ENCODE data around the gene DNAJC1. TPM values are rescaled to one million over a fixed set of nuclear protein-coding genes. Genes with fewer than 3 reads are reported as not detected.

The DNAJC1 gene
- polyA plus RNA-seq, 4 donors = 20.6 to 30.0 (median 26.4) TPM

- H3K27ac ChIP-seq (ENCODE audit: low read depth in 1 of 3, low read length in 2 of 3) = no peak overlapping the region
- no peak overlapping the region for H3K4me3 ChIP-seq (ENCODE audit: low read depth in 1 of 3, low read length in 3 of 3)
- FAIRE-seq (no peak), DNase-seq (no peak)
- H3K9me3 ChIP-seq (ENCODE audit: control insufficient read depth in 2 of 2, insufficient read depth in 1 of 2, low read depth in 1 of 2, low read length in 1 of 2) = no peaks in the 10 kb centered on the region
- H3K36me3 ChIP-seq (ENCODE audit: control insufficient read depth in 3 of 3, insufficient read depth in 2 of 3, low read depth in 1 of 3, low read length in 3 of 3) = no peaks in the 10 kb centered on the region
- H3K27me3 ChIP-seq (ENCODE audit: control insufficient read depth in 3 of 3, insufficient read depth in 3 of 3, low read length in 3 of 3) = no peaks in the 10 kb centered on the region
- no peaks in the 10 kb centered on the region for H3K4me1 ChIP-seq (ENCODE audit: control insufficient read depth in 3 of 3, insufficient read depth in 2 of 3, low read depth in 1 of 3, low read length in 2 of 3)
Measured at GRCh38 chr10:21961847-21962246, 41.7 kb downstream of the DNAJC1 start.

GRCh38 chr10:21959998-21960397, 43.5 kb downstream of the DNAJC1 start:
- no peak overlapping the region for H3K4me3 ChIP-seq (ENCODE audit: low read depth in 1 of 3, low read length in 3 of 3)
- no peak overlapping the region for H3K27ac ChIP-seq (ENCODE audit: low read depth in 1 of 3, low read length in 2 of 3)
- WGBS, 3 donors = 91 to 94% (median 92%) methylated on average over 2 of the region's 2 CpGs
- no peak for FAIRE-seq
- no peaks in the 10 kb centered on the region for H3K27me3 ChIP-seq (ENCODE audit: control insufficient read depth in 3 of 3, insufficient read depth in 3 of 3, low read length in 3 of 3)
- no peaks in the 10 kb centered on the region for H3K36me3 ChIP-seq (ENCODE audit: control insufficient read depth in 3 of 3, insufficient read depth in 2 of 3, low read depth in 1 of 3, low read length in 3 of 3)
- H3K9me3 ChIP-seq (ENCODE audit: control insufficient read depth in 2 of 2, insufficient read depth in 1 of 2, low read depth in 1 of 2, low read length in 1 of 2) = no peaks in the 10 kb centered on the region
- no peak for DNase-seq
- H3K4me1 ChIP-seq (ENCODE audit: control insufficient read depth in 3 of 3, insufficient read depth in 2 of 3, low read depth in 1 of 3, low read length in 2 of 3) = no peaks in the 10 kb centered on the region

GRCh38 chr10:21954690-21955089, 48.8 kb downstream of the DNAJC1 start:
- WGBS, 3 donors = 48 to 61% (median 57%) methylated on average over 1 of the region's 1 CpG
- FAIRE-seq = no peak

GRCh38 chr10:21954132-21954531, 49.4 kb downstream of the DNAJC1 start:
- DNase-seq (no peak), FAIRE-seq (no peak)
- no peak overlapping the region for H3K27ac ChIP-seq (ENCODE audit: low read depth in 1 of 3, low read length in 2 of 3)
- WGBS, 3 donors = 58 to 80% (median 64%) methylated on average over 5 of the region's 5 CpGs
- H3K4me1 ChIP-seq (ENCODE audit: control insufficient read depth in 3 of 3, insufficient read depth in 2 of 3, low read depth in 1 of 3, low read length in 2 of 3) = no peaks in the 10 kb centered on the region
- no peaks in the 10 kb centered on the region for H3K9me3 ChIP-seq (ENCODE audit: control insufficient read depth in 2 of 2, insufficient read depth in 1 of 2, low read depth in 1 of 2, low read length in 1 of 2)
- no peak overlapping the region for H3K4me3 ChIP-seq (ENCODE audit: low read depth in 1 of 3, low read length in 3 of 3)
- H3K36me3 ChIP-seq (ENCODE audit: control insufficient read depth in 3 of 3, insufficient read depth in 2 of 3, low read depth in 1 of 3, low read length in 3 of 3) = no peaks in the 10 kb centered on the region
- H3K27me3 ChIP-seq (ENCODE audit: control insufficient read depth in 3 of 3, insufficient read depth in 3 of 3, low read length in 3 of 3) = no peaks in the 10 kb centered on the region

More at GRCh38 chr10:21954690-21955089, 48.8 kb downstream of the DNAJC1 start:
- no peak for DNase-seq
- Histone ChIP-seq H3K9me3 (ENCODE audit: control insufficient read depth in 2 of 2, insufficient read depth in 1 of 2, low read depth in 1 of 2, low read length in 1 of 2) (no peaks in the 10 kb centered on the region), H3K27ac (ENCODE audit: low read depth in 1 of 3, low read length in 2 of 3) (no peak overlapping the region), H3K4me3 (ENCODE audit: low read depth in 1 of 3, low read length in 3 of 3) (no peak overlapping the region), H3K36me3 (ENCODE audit: control insufficient read depth in 3 of 3, insufficient read depth in 2 of 3, low read depth in 1 of 3, low read length in 3 of 3) (no peaks in the 10 kb centered on the region), H3K4me1 (ENCODE audit: control insufficient read depth in 3 of 3, insufficient read depth in 2 of 3, low read depth in 1 of 3, low read length in 2 of 3) (no peaks in the 10 kb centered on the region), H3K27me3 (ENCODE audit: control insufficient read depth in 3 of 3, insufficient read depth in 3 of 3, low read length in 3 of 3) (no peaks in the 10 kb centered on the region)

GRCh38 chr10:21953585-21954057, 49.9 kb downstream of the DNAJC1 start:
- Histone ChIP-seq H3K4me1 (ENCODE audit: control insufficient read depth in 3 of 3, insufficient read depth in 2 of 3, low read depth in 1 of 3, low read length in 2 of 3) (no peaks in the 10 kb centered on the region), H3K27ac (ENCODE audit: low read depth in 1 of 3, low read length in 2 of 3) (no peak overlapping the region), H3K4me3 (ENCODE audit: low read depth in 1 of 3, low read length in 3 of 3) (no peak overlapping the region), H3K36me3 (ENCODE audit: control insufficient read depth in 3 of 3, insufficient read depth in 2 of 3, low read depth in 1 of 3, low read length in 3 of 3) (no peaks in the 10 kb centered on the region), H3K27me3 (ENCODE audit: control insufficient read depth in 3 of 3, insufficient read depth in 3 of 3, low read length in 3 of 3) (no peaks in the 10 kb centered on the region), H3K9me3 (ENCODE audit: control insufficient read depth in 2 of 2, insufficient read depth in 1 of 2, low read depth in 1 of 2, low read length in 1 of 2) (no peaks in the 10 kb centered on the region)
- DNase-seq = peak; percentile 16
- FAIRE-seq = peak; percentile 97
- WGBS, 3 donors = 7 to 11% (median 10%) methylated on average over 1 of the region's 1 CpG

- FAIRE-seq = no peak
- Histone ChIP-seq H3K9me3 (ENCODE audit: control insufficient read depth in 2 of 2, insufficient read depth in 1 of 2, low read depth in 1 of 2, low read length in 1 of 2) (no peaks in the 10 kb centered on the region), H3K36me3 (ENCODE audit: control insufficient read depth in 3 of 3, insufficient read depth in 2 of 3, low read depth in 1 of 3, low read length in 3 of 3) (no peaks in the 10 kb centered on the region), H3K4me1 (ENCODE audit: control insufficient read depth in 3 of 3, insufficient read depth in 2 of 3, low read depth in 1 of 3, low read length in 2 of 3) (no peaks in the 10 kb centered on the region), H3K27me3 (ENCODE audit: control insufficient read depth in 3 of 3, insufficient read depth in 3 of 3, low read length in 3 of 3) (no peaks in the 10 kb centered on the region), H3K27ac (ENCODE audit: low read depth in 1 of 3, low read length in 2 of 3) (no peak overlapping the region), H3K4me3 (ENCODE audit: low read depth in 1 of 3, low read length in 3 of 3) (no peak overlapping the region)
- DNase-seq = no peak
- WGBS, 3 donors = 59 to 78% (median 68%) methylated on average over 2 of the region's 2 CpGs
Measured at GRCh38 chr10:21950566-21950965, 53.0 kb downstream of the DNAJC1 start.

GRCh38 chr10:21946946-21947345, 56.6 kb downstream of the DNAJC1 start:
- FAIRE-seq (no peak), DNase-seq (no peak)
- no peaks in the 10 kb centered on the region for H3K27me3 ChIP-seq (ENCODE audit: control insufficient read depth in 3 of 3, insufficient read depth in 3 of 3, low read length in 3 of 3)

GRCh38 chr10:21944727-21945386, 58.7 kb downstream of the DNAJC1 start:
- H3K36me3 ChIP-seq (ENCODE audit: control insufficient read depth in 3 of 3, insufficient read depth in 2 of 3, low read depth in 1 of 3, low read length in 3 of 3) = no peaks in the 10 kb centered on the region
- H3K4me1 ChIP-seq (ENCODE audit: control insufficient read depth in 3 of 3, insufficient read depth in 2 of 3, low read depth in 1 of 3, low read length in 2 of 3) = no peaks in the 10 kb centered on the region
- FAIRE-seq = no peak
- DNase-seq = no peak
- no peaks in the 10 kb centered on the region for H3K27me3 ChIP-seq (ENCODE audit: control insufficient read depth in 3 of 3, insufficient read depth in 3 of 3, low read length in 3 of 3)
- H3K27ac ChIP-seq (ENCODE audit: low read depth in 1 of 3, low read length in 2 of 3) = no peak overlapping the region
- no peak overlapping the region for H3K4me3 ChIP-seq (ENCODE audit: low read depth in 1 of 3, low read length in 3 of 3)
- 71 to 87% (median 76%) methylated on average over 2 of the region's 2 CpGs for WGBS, 3 donors
- H3K9me3 ChIP-seq (ENCODE audit: control insufficient read depth in 2 of 2, insufficient read depth in 1 of 2, low read depth in 1 of 2, low read length in 1 of 2) = no peaks in the 10 kb centered on the region

More at GRCh38 chr10:21946946-21947345, 56.6 kb downstream of the DNAJC1 start:
- no peaks in the 10 kb centered on the region for H3K9me3 ChIP-seq (ENCODE audit: control insufficient read depth in 2 of 2, insufficient read depth in 1 of 2, low read depth in 1 of 2, low read length in 1 of 2)
- no peaks in the 10 kb centered on the region for H3K36me3 ChIP-seq (ENCODE audit: control insufficient read depth in 3 of 3, insufficient read depth in 2 of 3, low read depth in 1 of 3, low read length in 3 of 3)
- H3K4me3 ChIP-seq (ENCODE audit: low read depth in 1 of 3, low read length in 3 of 3) = no peak overlapping the region
- no peaks in the 10 kb centered on the region for H3K4me1 ChIP-seq (ENCODE audit: control insufficient read depth in 3 of 3, insufficient read depth in 2 of 3, low read depth in 1 of 3, low read length in 2 of 3)
- H3K27ac ChIP-seq (ENCODE audit: low read depth in 1 of 3, low read length in 2 of 3) = no peak overlapping the region

Data from small intestine (tissue), 7 donors.